Measurements from ENCODE around the gene NEGR1. TPM values are rescaled to one million over a fixed set of nuclear protein-coding genes. Genes with fewer than 3 reads are reported as not detected.

Gene NEGR1
- total and polyA plus RNA-seq, 10 donors = 0.07 to 1.3 (median 0.54) TPM

DNA sequence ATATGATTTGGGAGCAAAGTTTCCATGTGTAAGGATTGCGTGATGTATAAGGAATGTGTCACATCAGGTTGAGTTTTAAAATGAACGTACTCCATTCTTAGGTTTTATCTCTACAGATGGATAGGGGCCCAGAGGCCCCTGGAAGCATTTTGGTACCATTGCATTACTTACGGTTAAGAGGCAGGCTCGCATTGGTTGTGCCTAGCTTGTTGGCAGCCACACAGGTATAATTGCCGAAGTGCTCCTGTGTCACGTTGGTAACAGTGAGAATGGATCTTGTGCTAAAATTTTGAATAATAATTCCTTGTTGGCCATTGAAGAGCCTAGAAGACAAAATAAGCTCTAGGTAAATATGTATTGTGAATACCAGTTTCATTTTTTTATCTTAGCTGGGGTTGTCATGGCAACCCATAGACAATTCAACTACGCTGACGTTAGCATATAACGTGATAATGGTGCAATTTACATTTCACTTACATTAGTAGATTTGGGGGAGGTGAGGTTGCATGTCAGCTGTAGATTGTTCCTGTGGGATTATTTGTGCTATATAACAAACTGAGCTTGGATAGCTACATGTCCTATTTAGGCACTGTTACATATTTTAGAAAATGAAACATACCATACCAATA lies 689.6 kb downstream of the NEGR1 start:
- Histone ChIP-seq H3K27me3 (replicated peaks in 1 of 7) (no peaks in the 10 kb centered on the region), H3K36me3 (no peaks in the 10 kb centered on the region), H3K4me3 (no peak overlapping the region), H3K4me1 (no peaks in the 10 kb centered on the region), H3K9me3 (no peaks in the 10 kb centered on the region), H3K27ac (no peak overlapping the region)
- intact Hi-C loops (cut with DNase I; ENCODE audit: low total_unique reads) = no loop called here
- DNase-seq = no peak
- TF ChIP-seq CTCF (IDR thresholded peaks at IDR 0.05 in 8 of 11, conservative IDR thresholded peaks at IDR 0.05 in 3 of 11) = no peak
- TF ChIP-seq POLR2A (IDR thresholded peaks at IDR 0.05) = no peak
- TF ChIP-seq POLR2AphosphoS5 (IDR thresholded peaks at IDR 0.05) = no peak
- WGBS, 5 donors = 69 to 73% (median 72%) methylated on average over 9 of the region's 9 CpGs

- intact Hi-C loops (cut with DNase I; ENCODE audit: low total_unique reads) = no loop called here
- no peaks in the 10 kb centered on the region for H3K36me3 ChIP-seq
- 62 to 76% (median 67%) methylated on average over 2 of the region's 2 CpGs for WGBS, 5 donors
- no peaks in the 10 kb centered on the region for H3K4me1 ChIP-seq
- no peak overlapping the region for H3K4me3 ChIP-seq
- TF ChIP-seq POLR2A (IDR thresholded peaks at IDR 0.05) = no peak
- no peak for TF ChIP-seq POLR2AphosphoS5 (IDR thresholded peaks at IDR 0.05)
- TF ChIP-seq CTCF (IDR thresholded peaks at IDR 0.05 in 8 of 11, conservative IDR thresholded peaks at IDR 0.05 in 3 of 11) = no peak
- H3K27ac ChIP-seq = no peak overlapping the region
- no peak for DNase-seq
- H3K27me3 ChIP-seq (replicated peaks in 1 of 7) = no peaks in the 10 kb centered on the region
- no peaks in the 10 kb centered on the region for H3K9me3 ChIP-seq
Measured at GRCh38 chr1:71589005-71589404, 693.3 kb downstream of the NEGR1 start.

DNA sequence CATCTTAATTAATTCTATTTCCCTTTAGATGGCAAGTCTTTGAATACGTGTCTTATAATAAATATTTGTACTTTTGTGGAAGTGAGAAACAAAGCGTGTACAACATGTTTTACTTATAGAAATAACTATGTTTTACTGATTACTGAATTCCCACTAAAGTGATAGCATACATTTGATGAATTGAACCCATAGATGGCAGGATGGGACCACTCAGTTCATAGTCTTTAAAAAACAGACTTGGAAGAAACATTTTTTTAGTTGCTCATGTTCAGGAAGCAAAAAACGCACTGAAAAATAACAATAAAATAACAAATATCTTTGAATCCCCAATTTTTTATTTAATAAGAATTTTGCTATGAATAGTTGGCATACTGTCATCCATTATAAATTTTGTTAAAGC lies 694.4 kb downstream of the NEGR1 start:
- Histone ChIP-seq H3K36me3 (no peaks in the 10 kb centered on the region), H3K9me3 (no peaks in the 10 kb centered on the region), H3K4me3 (no peak overlapping the region), H3K4me1 (no peaks in the 10 kb centered on the region), H3K27ac (no peak overlapping the region), H3K27me3 (replicated peaks in 1 of 7) (no peaks in the 10 kb centered on the region)
- DNase-seq = no peak
- 40 to 59% (median 42%) methylated on average over 3 of the region's 3 CpGs for WGBS, 5 donors
- TF ChIP-seq CTCF (IDR thresholded peaks at IDR 0.05 in 8 of 11, conservative IDR thresholded peaks at IDR 0.05 in 3 of 11) = no peak
- no peak for TF ChIP-seq POLR2A (IDR thresholded peaks at IDR 0.05)
- no peak for TF ChIP-seq POLR2AphosphoS5 (IDR thresholded peaks at IDR 0.05)
- intact Hi-C loops (cut with DNase I; ENCODE audit: low total_unique reads) = no loop called here

DNA sequence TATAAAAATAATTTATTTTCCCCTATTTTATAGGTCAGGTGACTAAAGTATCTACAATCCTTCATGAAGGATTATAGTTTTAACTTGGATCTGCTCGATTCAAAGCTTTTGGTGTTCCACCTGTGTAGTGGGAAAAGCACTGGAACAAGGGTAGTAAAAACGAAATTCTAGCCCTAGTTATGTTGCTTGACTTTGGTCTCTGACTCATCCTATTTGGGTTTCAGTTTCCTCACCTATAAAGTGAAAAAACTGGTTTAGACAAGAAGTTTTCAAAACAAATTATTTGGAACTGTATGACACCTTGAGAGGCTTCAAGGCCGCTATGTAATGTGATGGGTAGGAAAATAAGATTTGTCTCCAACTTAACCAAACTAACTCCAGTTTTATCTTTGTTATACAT lies 696.3 kb downstream of the NEGR1 start:
- Histone ChIP-seq H3K4me1 (no peaks in the 10 kb centered on the region), H3K9me3 (no peaks in the 10 kb centered on the region), H3K36me3 (no peaks in the 10 kb centered on the region), H3K27me3 (replicated peaks in 1 of 7) (no peaks in the 10 kb centered on the region), H3K27ac (no peak overlapping the region), H3K4me3 (no peak overlapping the region)
- 67 to 77% (median 69%) methylated on average over 3 of the region's 3 CpGs for WGBS, 5 donors
- intact Hi-C loops (cut with DNase I; ENCODE audit: low total_unique reads) = no loop called here
- no peak for DNase-seq
- TF ChIP-seq CTCF (IDR thresholded peaks at IDR 0.05 in 8 of 11, conservative IDR thresholded peaks at IDR 0.05 in 3 of 11) (no peak), POLR2A (IDR thresholded peaks at IDR 0.05) (no peak), POLR2AphosphoS5 (IDR thresholded peaks at IDR 0.05) (no peak)
